Stimulated activated CD8-positive, alpha-beta memory T cell treated with anti-CD3 and anti-CD28 coated beads, Interleukin-12 subunit alpha, Interleukin-12 subunit beta, amount 100 ng/mL, for 4 hours (primary cell): ENCODE data around the gene MPDZ.

ENCODE experiments used
- DNase-seq: peaks from one replicate; pipeline ENCODE4 v3.0.0-alpha.2; 2020; ENCODE audit warnings: low read depth

The MPDZ gene

GRCh38 chr9:13279284-13280141 is at the start of gene MPDZ:
MPDZ (minus strand) TSS chr9:13279692; CDS start chr9:13250315, 29,377 bp downstream.
- no peak for DNase-seq

GRCh38 chr9:13324988-13325387 is 45.5 kb upstream of the MPDZ start:
- no peak for DNase-seq

GRCh38 chr9:13322828-13323550 is 43.5 kb upstream of the MPDZ start:
- no peak for DNase-seq

- DNase-seq, result no peak
Measured at GRCh38 chr9:13318027-13318426, 38.5 kb upstream of the MPDZ start.

GRCh38 chr9:13296972-13297371 is 17.5 kb upstream of the MPDZ start:
- DNase-seq, result no peak

- no peak for DNase-seq
Measured at GRCh38 chr9:13295556-13295955, 16.1 kb upstream of the MPDZ start.

- no peak for DNase-seq
Measured at GRCh38 chr9:13292782-13293181, 13.3 kb upstream of the MPDZ start.

GRCh38 chr9:13292158-13292557 is 12.7 kb upstream of the MPDZ start:
- DNase-seq, result no peak

- no peak for DNase-seq
Measured at GRCh38 chr9:13291718-13292117, 12.2 kb upstream of the MPDZ start.

- DNase-seq, result no peak
Measured at GRCh38 chr9:13284011-13284410, 4.5 kb upstream of the MPDZ start.

- no peak for DNase-seq
Measured at GRCh38 chr9:13282998-13283397, 3.5 kb upstream of the MPDZ start.

- DNase-seq, result no peak
Measured at GRCh38 chr9:13281356-13282016, 2.0 kb upstream of the MPDZ start.

- no peak for DNase-seq
Measured at GRCh38 chr9:13278368-13279246, 885 bp downstream of the MPDZ start.

- DNase-seq, result no peak
Measured at GRCh38 chr9:13278023-13278367, 1.5 kb downstream of the MPDZ start.

GRCh38 chr9:13274886-13275641 is 4.4 kb downstream of the MPDZ start:
- DNase-seq, result no peak

GRCh38 chr9:13270734-13271133 is 8.8 kb downstream of the MPDZ start:
- DNase-seq, result no peak

GRCh38 chr9:13269589-13270452 is 9.7 kb downstream of the MPDZ start:
- no peak for DNase-seq

GRCh38 chr9:13268469-13268868 is 11.0 kb downstream of the MPDZ start:
- no peak for DNase-seq

- DNase-seq, result no peak
Measured at GRCh38 chr9:13267743-13268142, 11.7 kb downstream of the MPDZ start.

GRCh38 chr9:13266167-13266566 is 13.3 kb downstream of the MPDZ start:
- no peak for DNase-seq
